NCI-H1105 (cell line): ENCODE results near the gene PRMT6.
"Not testable (repeated sequence)": the region's sequence is repeated elsewhere in the genome, so short reads cannot be mapped to it uniquely, and the experiment has no call there.

Experiments
- DNase-seq: peaks from one replicate; lab custom pipeline; 2025; lab: John Stamatoyannopoulos, UW

The PRMT6 gene

DNA sequence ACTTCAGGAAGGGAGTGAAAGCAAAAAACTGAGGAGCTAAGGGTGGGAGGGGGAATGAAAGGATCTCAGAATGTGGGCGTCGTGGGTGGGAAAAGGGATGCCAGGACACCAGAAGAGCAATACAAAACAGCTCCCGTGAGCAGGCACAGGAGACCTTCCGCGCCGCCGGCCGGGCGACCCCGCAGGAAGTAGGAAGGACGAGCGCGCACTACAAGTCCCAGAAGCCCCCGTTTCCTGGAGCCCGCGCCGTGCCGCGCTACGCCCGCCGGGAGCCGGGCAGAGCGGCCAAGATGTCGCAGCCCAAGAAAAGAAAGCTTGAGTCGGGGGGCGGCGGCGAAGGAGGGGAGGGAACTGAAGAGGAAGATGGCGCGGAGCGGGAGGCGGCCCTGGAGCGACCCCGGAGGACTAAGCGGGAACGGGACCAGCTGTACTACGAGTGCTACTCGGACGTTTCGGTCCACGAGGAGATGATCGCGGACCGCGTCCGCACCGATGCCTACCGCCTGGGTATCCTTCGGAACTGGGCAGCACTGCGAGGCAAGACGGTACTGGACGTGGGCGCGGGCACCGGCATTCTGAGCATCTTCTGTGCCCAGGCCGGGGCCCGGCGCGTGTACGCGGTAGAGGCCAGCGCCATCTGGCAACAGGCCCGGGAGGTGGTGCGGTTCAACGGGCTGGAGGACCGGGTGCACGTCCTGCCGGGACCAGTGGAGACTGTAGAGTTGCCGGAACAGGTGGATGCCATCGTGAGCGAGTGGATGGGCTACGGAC is at the start of gene PRMT6:
TSS of gene PRMT6 (plus strand) at position 249 of the 771 bp plus-strand sequence. CDS start at position 291, 42 bp downstream.
- DNase-seq = peak; percentile 86

- no peak for DNase-seq
These were observed 47.2 kb upstream of the PRMT6 start for GRCh38 chr1:107009281-107009680.

DNA sequence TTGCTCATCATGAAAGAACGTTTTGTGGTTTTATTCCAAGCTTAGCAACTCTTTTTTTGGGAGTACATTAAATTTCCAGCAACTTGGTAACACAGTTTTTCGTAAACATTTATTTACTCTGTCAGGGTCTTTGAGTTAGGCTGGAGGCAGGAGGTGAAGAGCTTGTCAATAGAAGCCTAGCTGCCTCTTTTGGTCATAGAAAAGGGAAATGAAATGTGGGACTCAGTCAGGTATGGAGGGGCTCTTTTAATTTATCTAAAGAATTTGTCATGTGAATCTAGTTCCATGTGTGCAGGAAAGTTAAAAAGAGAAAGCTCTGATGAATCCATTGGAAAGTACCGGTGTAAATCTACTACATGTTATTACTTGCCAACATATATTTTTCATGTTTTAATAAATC is 45.9 kb upstream of the PRMT6 start:
- DNase-seq = no peak

DNA sequence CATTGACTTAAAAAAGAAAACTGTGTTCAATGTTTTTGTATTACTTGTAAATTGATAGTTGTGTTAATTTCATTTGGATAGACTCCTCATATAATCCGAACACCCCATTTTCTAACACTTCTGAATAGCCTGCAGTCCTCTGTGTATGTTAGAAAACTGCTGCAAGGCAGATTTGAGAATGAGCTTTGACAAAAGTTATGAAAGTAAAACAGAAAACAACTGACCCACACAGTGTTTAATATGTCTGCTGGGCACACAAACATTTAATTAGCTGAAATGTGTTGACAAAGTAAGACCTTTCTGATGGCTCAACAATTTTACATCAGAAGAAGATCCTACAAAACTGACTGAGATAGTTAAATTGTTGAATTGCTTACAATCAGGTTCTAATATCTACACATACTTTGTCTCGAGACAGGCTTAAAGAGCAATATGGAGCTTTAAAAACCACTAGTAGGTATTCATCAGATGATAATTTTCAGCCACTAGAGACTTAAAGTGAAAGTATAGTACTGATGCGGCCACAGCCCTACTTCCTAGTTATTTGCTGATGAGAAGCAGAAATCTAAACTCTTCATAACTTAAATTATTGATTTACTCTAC is 40.0 kb upstream of the PRMT6 start:
- no peak for DNase-seq

DNA sequence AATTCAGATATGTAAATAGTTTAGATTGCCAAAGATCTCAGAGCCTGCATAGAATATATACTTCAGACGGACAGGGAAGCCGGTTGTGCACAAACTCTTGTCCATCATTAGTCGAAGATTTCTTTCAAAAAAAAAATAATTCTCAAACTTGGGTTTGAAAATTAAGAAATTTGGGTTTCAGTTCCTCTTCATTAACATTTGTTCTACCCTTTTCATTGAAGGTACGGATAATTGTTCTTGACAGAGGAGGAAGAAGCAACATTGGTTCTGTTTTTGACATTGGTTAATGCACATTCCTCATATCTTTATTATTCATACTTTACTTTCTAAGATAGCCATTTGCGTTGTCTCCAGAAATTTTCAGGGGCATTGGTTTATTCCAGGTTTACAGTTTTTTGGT is 38.0 kb upstream of the PRMT6 start:
- DNase-seq = no peak

DNA sequence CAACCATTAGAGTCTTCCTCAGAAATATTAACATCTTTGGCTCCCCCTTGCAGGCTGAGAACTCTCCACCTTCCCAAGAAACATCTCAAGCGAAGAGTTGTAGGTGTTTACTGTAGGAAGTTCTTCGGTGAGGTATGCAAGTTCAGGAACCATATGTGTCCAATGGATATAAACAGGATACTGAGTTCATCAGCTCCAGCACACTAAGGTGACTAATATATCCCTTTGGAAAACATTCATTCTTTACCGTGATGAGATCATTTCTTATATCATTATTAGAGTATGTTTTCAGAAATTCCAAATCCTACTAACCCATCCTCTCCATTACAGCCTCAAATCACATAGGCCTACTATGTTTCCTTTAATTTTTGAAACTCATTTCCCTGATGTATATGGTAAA is 37.3 kb upstream of the PRMT6 start:
- no peak for DNase-seq

DNA sequence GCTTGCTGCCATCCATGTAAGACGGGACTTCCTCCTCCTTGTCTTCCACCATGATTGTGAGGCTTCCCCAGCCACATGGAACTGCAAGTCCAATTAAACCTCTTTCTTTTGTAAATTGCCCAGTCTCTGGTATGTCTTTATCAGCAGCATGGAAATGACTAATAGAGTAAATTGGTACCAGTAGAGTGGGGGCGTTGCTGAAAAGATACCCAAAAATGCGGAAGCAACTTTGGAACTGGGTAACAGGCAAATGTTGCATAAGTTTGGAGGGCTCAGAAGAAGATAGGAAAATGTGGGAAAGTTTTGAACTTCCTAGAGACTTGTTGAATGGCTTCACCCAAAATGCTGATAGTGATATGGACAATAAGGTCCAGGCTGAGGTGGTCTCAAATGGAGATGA is 17.6 kb upstream of the PRMT6 start:
- not testable (repeated sequence) for DNase-seq

GRCh38 chr1:107044310-107045220 is 11.9 kb upstream of the PRMT6 start:
- DNase-seq = not testable (repeated sequence)

DNA sequence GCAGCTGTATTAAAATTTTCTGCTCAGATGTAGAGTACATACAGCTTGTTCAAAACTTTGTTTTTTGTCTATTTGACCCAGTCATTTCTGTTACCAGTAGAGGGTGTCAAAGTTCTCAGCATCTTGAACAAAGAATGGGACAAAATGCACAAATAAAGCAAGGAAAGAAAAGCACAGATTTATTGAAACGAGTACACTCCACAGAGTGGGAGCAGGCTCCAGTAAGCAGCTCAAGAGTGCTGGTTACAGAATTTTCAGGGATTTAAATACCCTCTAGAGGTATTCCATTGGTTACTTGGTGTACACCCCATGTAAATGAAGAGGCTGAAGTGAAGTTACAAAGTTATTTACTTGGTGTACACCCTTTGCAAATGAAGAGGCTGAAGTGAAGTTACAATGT is 8.9 kb upstream of the PRMT6 start:
- DNase-seq = no peak

DNA sequence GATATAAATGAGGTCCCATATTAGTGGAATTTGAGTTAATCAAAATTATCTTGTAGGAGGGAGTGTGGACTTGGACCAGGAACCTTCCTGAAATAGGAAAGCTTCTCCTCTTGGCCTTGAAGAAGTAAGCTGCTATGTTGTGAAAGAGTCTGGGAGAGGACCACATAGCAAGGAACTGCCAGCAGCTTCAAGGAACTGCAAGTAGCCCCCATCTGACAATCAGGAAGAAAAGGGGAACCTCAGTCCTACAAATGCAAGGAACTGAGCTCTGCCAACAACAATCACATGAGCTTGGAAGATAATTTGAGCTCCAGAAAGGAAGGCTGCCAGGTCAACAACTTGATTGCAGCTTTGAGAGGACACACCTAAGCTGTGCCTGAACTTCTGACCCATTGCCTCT is 8.2 kb upstream of the PRMT6 start:
- no peak for DNase-seq

DNA sequence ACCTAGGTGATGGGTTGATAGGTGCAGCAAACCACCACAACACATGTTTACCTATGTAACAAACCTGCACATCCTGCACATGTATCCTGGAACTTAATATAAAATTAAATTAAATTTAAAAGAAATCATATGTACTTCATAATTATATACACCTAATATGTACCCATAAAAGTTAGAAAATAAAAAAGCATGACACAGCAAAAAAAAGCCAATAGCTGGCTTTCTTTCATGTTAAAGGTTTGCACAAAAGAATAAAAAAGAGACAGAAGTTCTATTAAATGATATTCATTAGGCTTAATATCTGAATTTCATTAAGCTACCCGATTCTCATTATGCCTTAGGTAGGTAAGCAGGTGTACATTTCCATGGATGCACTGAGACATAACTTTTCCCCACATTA is 5.2 kb upstream of the PRMT6 start:
- DNase-seq = no peak

DNA sequence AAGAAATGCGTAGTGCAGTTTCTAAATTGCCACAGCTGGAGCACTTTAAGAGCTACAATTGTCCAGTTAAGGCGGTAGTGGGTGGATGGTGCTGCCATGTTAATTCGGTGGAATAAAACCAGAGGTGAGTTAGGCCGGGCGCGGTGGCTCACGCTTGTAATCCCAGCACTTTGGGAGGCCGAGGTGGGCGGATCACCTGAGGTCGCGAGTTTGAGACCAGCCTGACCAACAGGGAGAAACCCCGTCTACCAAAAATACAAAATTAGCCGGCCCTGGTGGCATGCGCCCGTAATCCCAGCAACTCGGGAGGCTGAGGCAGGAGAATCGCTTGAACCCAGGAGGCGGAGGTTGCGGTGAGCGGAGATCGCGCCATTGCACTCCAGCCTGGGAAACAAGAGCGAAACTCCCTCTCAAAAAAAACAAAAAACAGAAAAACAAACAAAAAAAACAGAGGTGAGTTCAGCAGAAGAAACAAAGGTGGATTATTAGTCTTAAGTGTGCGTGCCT is 502 bp upstream of the PRMT6 start:
- not testable (repeated sequence) for DNase-seq

DNA sequence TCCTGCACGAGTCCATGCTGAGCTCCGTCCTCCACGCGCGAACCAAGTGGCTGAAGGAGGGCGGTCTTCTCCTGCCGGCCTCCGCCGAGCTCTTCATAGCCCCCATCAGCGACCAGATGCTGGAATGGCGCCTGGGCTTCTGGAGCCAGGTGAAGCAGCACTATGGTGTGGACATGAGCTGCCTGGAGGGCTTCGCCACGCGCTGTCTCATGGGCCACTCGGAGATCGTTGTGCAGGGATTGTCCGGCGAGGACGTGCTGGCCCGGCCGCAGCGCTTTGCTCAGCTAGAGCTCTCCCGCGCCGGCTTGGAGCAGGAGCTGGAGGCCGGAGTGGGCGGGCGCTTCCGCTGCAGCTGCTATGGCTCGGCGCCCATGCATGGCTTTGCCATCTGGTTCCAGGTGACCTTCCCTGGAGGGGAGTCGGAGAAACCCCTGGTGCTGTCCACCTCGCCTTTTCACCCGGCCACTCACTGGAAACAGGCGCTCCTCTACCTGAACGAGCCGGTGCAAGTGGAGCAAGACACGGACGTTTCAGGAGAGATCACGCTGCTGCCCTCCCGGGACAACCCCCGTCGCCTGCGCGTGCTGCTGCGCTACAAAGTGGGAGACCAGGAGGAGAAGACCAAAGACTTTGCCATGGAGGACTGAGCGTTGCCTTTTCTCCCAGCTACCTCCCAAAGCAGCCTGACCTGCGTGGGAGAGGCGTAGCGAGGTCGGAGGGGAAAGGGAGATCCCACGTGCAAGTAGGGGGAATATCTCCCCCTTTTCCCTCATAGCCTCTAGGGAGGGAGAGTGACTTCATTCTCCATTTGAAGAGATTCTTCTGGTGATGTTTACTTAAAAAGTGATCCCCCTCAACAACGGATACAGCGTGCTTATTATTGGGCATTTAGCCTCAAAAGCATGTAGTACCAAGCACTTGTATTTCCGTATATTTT is 991 bp downstream of the PRMT6 start:
- peak; percentile 78 for DNase-seq

GRCh38 chr1:107058245-107059032 is 2.0 kb downstream of the PRMT6 start:
- no peak for DNase-seq

GRCh38 chr1:107061886-107062285 is 5.4 kb downstream of the PRMT6 start:
- DNase-seq = no peak

DNA sequence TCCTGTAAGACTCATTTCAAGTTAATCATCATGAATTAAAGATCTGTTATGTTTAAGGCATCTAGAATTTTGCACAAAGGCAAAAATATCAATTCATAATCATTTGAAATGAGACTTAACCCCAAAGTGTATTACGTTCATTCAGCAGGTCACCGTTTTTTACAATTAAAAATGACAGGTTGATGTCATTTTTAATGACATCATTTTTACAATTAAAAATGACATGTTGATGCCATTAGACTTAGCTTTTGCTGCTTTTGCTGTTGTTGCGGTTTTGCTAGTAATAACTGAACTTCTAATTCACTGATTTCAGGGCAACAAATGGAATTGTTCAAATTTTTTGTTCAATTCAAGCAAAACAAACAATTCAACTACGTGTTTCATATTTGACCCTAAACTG is 17.0 kb downstream of the PRMT6 start:
- DNase-seq = no peak

GRCh38 chr1:107076841-107077240 is 20.4 kb downstream of the PRMT6 start:
- no peak for DNase-seq

DNA sequence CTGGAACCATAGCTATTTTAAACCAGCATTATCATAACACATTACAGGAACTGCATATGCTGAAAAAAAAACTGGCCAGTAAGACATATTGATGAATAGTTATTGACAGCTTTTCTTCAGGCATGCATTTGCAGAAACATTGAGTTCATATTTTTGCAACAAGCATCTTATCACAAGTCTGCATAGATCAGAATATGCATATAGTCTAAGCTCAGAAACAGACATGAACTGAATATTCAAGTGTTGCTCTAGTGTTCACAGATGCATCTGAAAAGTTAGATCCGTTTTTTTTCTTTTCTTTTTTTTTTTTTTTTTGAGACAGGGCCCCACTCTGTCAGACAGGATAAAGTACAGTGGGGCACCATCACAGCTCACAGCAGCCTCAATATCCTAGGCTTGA is 22.8 kb downstream of the PRMT6 start:
- DNase-seq = no peak

GRCh38 chr1:107081102-107081501 is 24.6 kb downstream of the PRMT6 start:
- DNase-seq = no peak

GRCh38 chr1:107091418-107091817 is 34.9 kb downstream of the PRMT6 start:
- no peak for DNase-seq

- DNase-seq = not testable (repeated sequence)
These were observed 36.9 kb downstream of the PRMT6 start for GRCh38 chr1:107093395-107093794.
